Activated CD4-positive, alpha-beta memory T cell treated with anti-CD3 and anti-CD28 coated beads, Interleukin-2, amount 10 ng/mL, durations not matched to agents 7 days and 5 days (primary cell): ENCODE results near the gene C21orf58. TPM values are rescaled to one million over a fixed set of nuclear protein-coding genes. Genes with fewer than 3 reads are reported as not detected.
"Not testable (repeated sequence)": the region's sequence is repeated elsewhere in the genome, so short reads cannot be mapped to it uniquely, and the experiment has no call there.

ENCODE experiments used
- CTCF ChIA-PET: fragments of 350-600 bp; sonication (Branson Sonifier 250); formaldehyde crosslinking; loops from one replicate; lab custom pipeline; 2021; ENCODE audit warnings: antibody characterized with exemption, inconsistent platforms; lab: Charles Lee
- POLR2A ChIA-PET: fragments of 350-600 bp; sonication (Branson Sonifier 250); formaldehyde crosslinking; loops from one replicate; lab custom pipeline; 2021; ENCODE audit warnings: antibody characterized with exemption; lab: Charles Lee
- DNase-seq: peaks from one replicate; pipeline ENCODE4 v3.0.0-alpha.2; 2020
- H3K27ac Mint-ChIP-seq: one replicate; pipeline ENCODE4 v1.8.0; 2021; ENCODE audit warnings: mild to moderate bottlenecking, mixed read lengths
- H3K27me3 Mint-ChIP-seq: one replicate; pipeline ENCODE4 v1.8.0; 2021; ENCODE audit warnings: mixed read lengths
- H3K36me3 Mint-ChIP-seq: one replicate; pipeline ENCODE4 v1.8.0; 2021; ENCODE audit warnings: low read depth, mixed read lengths
- H3K4me1 Mint-ChIP-seq: one replicate; pipeline ENCODE4 v1.8.0; 2021; ENCODE audit warnings: mixed read lengths
- H3K4me3 Mint-ChIP-seq: one replicate; pipeline ENCODE4 v1.8.0; 2021; ENCODE audit warnings: mild to moderate bottlenecking, mixed read lengths
- H3K9me3 Mint-ChIP-seq: one replicate; pipeline ENCODE4 v1.8.0; 2021; ENCODE audit warnings: mixed read lengths
- total RNA-seq, 2 experiments: library from RNA; stranded (reverse); gene quantifications; one replicate each; pipeline ENCODE4 v1.2.3, GENCODE V29; 2021

Gene C21orf58
- total RNA-seq = 10 to 100 TPM; 47.7 to 49.4 TPM

- peak; percentile 98 for DNase-seq
- Mint-ChIP-seq H3K27ac (peak within 1 kb of the TSS; percentile 93), H3K27me3 (no peaks in the 10 kb centered on the region), H3K4me3 (peak within 1 kb of the TSS; percentile 84), H3K9me3 (no peaks in the 10 kb centered on the region), H3K4me1 (peaks cover 43% of the 10 kb centered on the region), H3K36me3 (peaks cover 61% of the 10 kb centered on the region)
- POLR2A ChIA-PET = interaction anchor here (1.0 to 3.3 kb wide), 15 partner anchors 13 to 311 kb away, joined by 3 to 37 read pairs (median 6); partner anchors contain the start of genes DIP2A, LSS, MCM3AP and PRMT2
- CTCF ChIA-PET = interaction anchor here (0.9 to 1.0 kb wide), 2 partner anchors 171 to 181 kb away, joined by 3 read pairs; no protein-coding TSS in a partner anchor
These were observed at the start of gene C21orf58, which contains the start of gene PCNT for GRCh38 chr21:46323710-46324389. TSS of gene C21orf58 (minus strand) at chr21:46323870. CDS start at chr21:46322738, 1,132 bp downstream. TSS of gene PCNT (plus strand) at chr21:46324156. CDS start at chr21:46324229, 73 bp downstream.

- CTCF ChIA-PET, H3K27me3 Mint-ChIP-seq, DNase-seq, H3K9me3 Mint-ChIP-seq, POLR2A ChIA-PET, H3K27ac Mint-ChIP-seq, H3K4me3 Mint-ChIP-seq: not testable (repeated sequence)
- H3K36me3 Mint-ChIP-seq = peaks cover 42% of the 10 kb centered on the region
- peaks cover 26% of the 10 kb centered on the region for H3K4me1 Mint-ChIP-seq
These were observed 49.3 kb upstream of the C21orf58 start for GRCh38 chr21:46372947-46373346.

- DNase-seq = no peak
- Mint-ChIP-seq H3K9me3 (no peaks in the 10 kb centered on the region), H3K36me3 (peaks cover 40% of the 10 kb centered on the region), H3K4me3 (no peak overlapping the region), H3K4me1 (peaks cover 31% of the 10 kb centered on the region), H3K27me3 (no peaks in the 10 kb centered on the region), H3K27ac (no peak overlapping the region)
- CTCF ChIA-PET = no interaction called here
- POLR2A ChIA-PET = no interaction called here
These were observed 48.4 kb upstream of the C21orf58 start for GRCh38 chr21:46372014-46372485.

- POLR2A ChIA-PET = no interaction called here
- CTCF ChIA-PET = no interaction called here
- Mint-ChIP-seq H3K27ac (no peak overlapping the region), H3K4me3 (no peak overlapping the region), H3K4me1 (peaks cover 33% of the 10 kb centered on the region), H3K27me3 (no peaks in the 10 kb centered on the region), H3K36me3 (peaks cover 46% of the 10 kb centered on the region), H3K9me3 (no peaks in the 10 kb centered on the region)
- DNase-seq = no peak
These were observed 47.7 kb upstream of the C21orf58 start for GRCh38 chr21:46371204-46372013.

- H3K27me3 Mint-ChIP-seq = no peaks in the 10 kb centered on the region
- POLR2A ChIA-PET = interaction anchor here (1.2 to 2.3 kb wide), 4 partner anchors 42 to 85 kb away, joined by 3 to 9 read pairs (median 4); partner anchors contain the start of genes C21orf58 and PCNT
- H3K9me3 Mint-ChIP-seq = no peaks in the 10 kb centered on the region
- peaks cover 33% of the 10 kb centered on the region for H3K4me1 Mint-ChIP-seq
- peaks cover 57% of the 10 kb centered on the region for H3K36me3 Mint-ChIP-seq
- DNase-seq = no peak
- H3K27ac Mint-ChIP-seq = no peak overlapping the region
- CTCF ChIA-PET = interaction anchor here (0.8 to 1.8 kb wide), 2 partner anchors 226 to 399 kb away, joined by 3 to 6 read pairs; no protein-coding TSS in a partner anchor
- H3K4me3 Mint-ChIP-seq = no peak overlapping the region
These were observed 46.0 kb upstream of the C21orf58 start for GRCh38 chr21:46369520-46370235.

GRCh38 chr21:46368533-46369285 lies 45.0 kb upstream of the C21orf58 start:
- DNase-seq = peak; percentile 67
- Mint-ChIP-seq H3K27ac (peak overlapping the region; percentile 83), H3K4me1 (peaks cover 33% of the 10 kb centered on the region), H3K27me3 (no peaks in the 10 kb centered on the region), H3K4me3 (peak overlapping the region; percentile 14), H3K36me3 (peaks cover 59% of the 10 kb centered on the region), H3K9me3 (no peaks in the 10 kb centered on the region)
- POLR2A ChIA-PET = interaction anchor here (1.1 to 2.3 kb wide), 5 partner anchors 43 to 84 kb away, joined by 3 to 9 read pairs (median 3); partner anchors contain the start of genes C21orf58 and PCNT
- CTCF ChIA-PET = interaction anchor here (0.8 to 1.8 kb wide), 2 partner anchors 225 to 398 kb away, joined by 3 to 6 read pairs; no protein-coding TSS in a partner anchor

- CTCF ChIA-PET = no interaction called here
- no peaks in the 10 kb centered on the region for H3K27me3 Mint-ChIP-seq
- peaks cover 61% of the 10 kb centered on the region for H3K36me3 Mint-ChIP-seq
- no peak for DNase-seq
- peaks cover 33% of the 10 kb centered on the region for H3K4me1 Mint-ChIP-seq
- no peaks in the 10 kb centered on the region for H3K9me3 Mint-ChIP-seq
- H3K4me3 Mint-ChIP-seq = no peak overlapping the region
- POLR2A ChIA-PET = no interaction called here
- no peak overlapping the region for H3K27ac Mint-ChIP-seq
These were observed 43.3 kb upstream of the C21orf58 start for GRCh38 chr21:46366966-46367365.

- H3K27ac Mint-ChIP-seq = no peak overlapping the region
- no peak overlapping the region for H3K4me3 Mint-ChIP-seq
- CTCF ChIA-PET = no interaction called here
- no peaks in the 10 kb centered on the region for H3K27me3 Mint-ChIP-seq
- peaks cover 31% of the 10 kb centered on the region for H3K4me1 Mint-ChIP-seq
- DNase-seq = no peak
- H3K9me3 Mint-ChIP-seq = no peaks in the 10 kb centered on the region
- peaks cover 61% of the 10 kb centered on the region for H3K36me3 Mint-ChIP-seq
- POLR2A ChIA-PET = no interaction called here
These were observed 42.9 kb upstream of the C21orf58 start for GRCh38 chr21:46366561-46366960.

GRCh38 chr21:46366091-46366490 lies 42.4 kb upstream of the C21orf58 start:
- peaks cover 27% of the 10 kb centered on the region for H3K4me1 Mint-ChIP-seq
- H3K27ac Mint-ChIP-seq = no peak overlapping the region
- H3K27me3 Mint-ChIP-seq = no peaks in the 10 kb centered on the region
- ChIA-PET POLR2A (no interaction called here), CTCF (no interaction called here)
- no peak overlapping the region for H3K4me3 Mint-ChIP-seq
- H3K36me3 Mint-ChIP-seq = peaks cover 62% of the 10 kb centered on the region
- H3K9me3 Mint-ChIP-seq = no peaks in the 10 kb centered on the region
- no peak for DNase-seq

GRCh38 chr21:46363698-46364097 lies 40.0 kb upstream of the C21orf58 start:
- Mint-ChIP-seq H3K27me3 (no peaks in the 10 kb centered on the region), H3K27ac (no peak overlapping the region), H3K4me3 (no peak overlapping the region), H3K9me3 (no peaks in the 10 kb centered on the region), H3K4me1 (peaks cover 14% of the 10 kb centered on the region), H3K36me3 (peaks cover 55% of the 10 kb centered on the region)
- POLR2A ChIA-PET = no interaction called here
- CTCF ChIA-PET = no interaction called here
- DNase-seq = no peak

- CTCF ChIA-PET = no interaction called here
- H3K36me3 Mint-ChIP-seq = peaks cover 55% of the 10 kb centered on the region
- DNase-seq = no peak
These were observed 39.3 kb upstream of the C21orf58 start for GRCh38 chr21:46362946-46363345.

GRCh38 chr21:46361935-46362334 lies 38.3 kb upstream of the C21orf58 start:
- H3K27ac Mint-ChIP-seq = no peak overlapping the region

More at GRCh38 chr21:46362946-46363345, 39.3 kb upstream of the C21orf58 start:
- Mint-ChIP-seq H3K9me3 (no peaks in the 10 kb centered on the region), H3K27ac (no peak overlapping the region), H3K4me1 (peaks cover 7% of the 10 kb centered on the region), H3K27me3 (no peaks in the 10 kb centered on the region), H3K4me3 (no peak overlapping the region)
- POLR2A ChIA-PET = no interaction called here

More at GRCh38 chr21:46361935-46362334, 38.3 kb upstream of the C21orf58 start:
- Mint-ChIP-seq H3K4me1 (peaks cover 2% of the 10 kb centered on the region), H3K4me3 (no peak overlapping the region), H3K36me3 (peaks cover 60% of the 10 kb centered on the region), H3K27me3 (no peaks in the 10 kb centered on the region), H3K9me3 (no peaks in the 10 kb centered on the region)
- POLR2A ChIA-PET = no interaction called here
- CTCF ChIA-PET = no interaction called here
- DNase-seq = no peak
